Measurements from ENCODE around the gene EVL. TPM values are rescaled to one million over a fixed set of nuclear protein-coding genes. Genes with fewer than 3 reads are reported as not detected.

The EVL gene
- total RNA-seq, 4 donors from 2014 or later: 42.6 to 94.6 (median 59.8) TPM

GRCh38 chr14:100120522-100121269, 55.5 kb downstream of the EVL start:
- Histone ChIP-seq H3K4me3 (no peak overlapping the region), H3K27ac (no peak overlapping the region), H3K9me3 (no peaks in the 10 kb centered on the region), H3K4me1 (no peaks in the 10 kb centered on the region), H3K27me3 (no peaks in the 10 kb centered on the region), H3K36me3 (peaks cover 0 to 20% (median 0%) of the 10 kb centered on the region in 3 donors)
- TF ChIP-seq POLR2A (IDR thresholded peaks at IDR 0.05) (no peak), EP300 (IDR thresholded peaks at IDR 0.05) (no peak), CTCF (IDR thresholded peaks at IDR 0.05) (no peak)
- DNase-seq (ENCODE audit: low spot score in 2 of 2): no peak
- WGBS, 2 donors: 93 to 95% methylated on average over 11 to 18 of the region's 18 CpGs

- DNase-seq (ENCODE audit: low spot score in 2 of 2): no peak
- H3K27me3 ChIP-seq: no peaks in the 10 kb centered on the region
- peaks cover 0 to 32% (median 0%) of the 10 kb centered on the region in 3 donors for H3K36me3 ChIP-seq
- no peak overlapping the region for H3K4me3 ChIP-seq
- no peaks in the 10 kb centered on the region for H3K9me3 ChIP-seq
- H3K27ac ChIP-seq: no peak overlapping the region
- TF ChIP-seq POLR2A (IDR thresholded peaks at IDR 0.05): no peak
- no peak for TF ChIP-seq EP300 (IDR thresholded peaks at IDR 0.05)
- TF ChIP-seq CTCF (IDR thresholded peaks at IDR 0.05): no peak
- WGBS, 2 donors: 85 to 89% methylated on average over 12 to 14 of the region's 14 CpGs
- H3K4me1 ChIP-seq: no peaks in the 10 kb centered on the region
Observed at GRCh38 chr14:100121643-100122480, 56.6 kb downstream of the EVL start.

GRCh38 chr14:100122481-100123223, 57.4 kb downstream of the EVL start:
- Histone ChIP-seq H3K9me3 (no peaks in the 10 kb centered on the region), H3K27ac (no peak overlapping the region), H3K36me3 (peaks cover 0 to 35% (median 0%) of the 10 kb centered on the region in 3 donors), H3K4me1 (no peaks in the 10 kb centered on the region), H3K27me3 (no peaks in the 10 kb centered on the region), H3K4me3 (no peak overlapping the region)
- DNase-seq (ENCODE audit: low spot score in 2 of 2): no peak
- no peak for TF ChIP-seq POLR2A (IDR thresholded peaks at IDR 0.05)
- TF ChIP-seq CTCF (IDR thresholded peaks at IDR 0.05): no peak
- TF ChIP-seq EP300 (IDR thresholded peaks at IDR 0.05): no peak
- 79% methylated on average over 7 to 8 of the region's 8 CpGs for WGBS, 2 donors

GRCh38 chr14:100123618-100124017, 58.4 kb downstream of the EVL start:
- WGBS, 2 donors: 93 to 94% methylated on average over 10 of the region's 10 CpGs
- no peak overlapping the region for H3K4me3 ChIP-seq
- peaks cover 0 to 36% (median 0%) of the 10 kb centered on the region in 3 donors for H3K36me3 ChIP-seq
- H3K27ac ChIP-seq: no peak overlapping the region
- no peak for DNase-seq (ENCODE audit: low spot score in 2 of 2)
- peaks cover 0 to 7% (median 0%) of the 10 kb centered on the region in 4 donors for H3K4me1 ChIP-seq
- TF ChIP-seq EP300 (IDR thresholded peaks at IDR 0.05): no peak
- TF ChIP-seq CTCF (IDR thresholded peaks at IDR 0.05): no peak
- no peak for TF ChIP-seq POLR2A (IDR thresholded peaks at IDR 0.05)
- no peaks in the 10 kb centered on the region for H3K9me3 ChIP-seq
- H3K27me3 ChIP-seq: no peaks in the 10 kb centered on the region
